CD8-positive, alpha-beta memory T cell (primary cell): ENCODE results near the gene AUH. TPM values are rescaled to one million over a fixed set of nuclear protein-coding genes. Genes with fewer than 3 reads are reported as not detected.

Experiments
- CTCF ChIA-PET: fragments of 350-600 bp; sonication (Branson Sonifier 250); formaldehyde crosslinking; loops from one replicate; lab custom pipeline; 2021; ENCODE audit warnings: antibody characterized with exemption; lab: Charles Lee
- POLR2A ChIA-PET: fragments of 350-600 bp; sonication (Branson Sonifier 250); formaldehyde crosslinking; loops from one replicate; lab custom pipeline; 2021; ENCODE audit warnings: antibody characterized with exemption; lab: Charles Lee
- DNase-seq, 5 donors: peaks; one replicate each; pipeline versions ENCODE4 v3.0.0 to v3.0.0-alpha.2; 2020 to 2022; ENCODE audit warnings: mixed read lengths in 1 of 5
- H3K27ac ChIP-seq: one replicate; pipeline ENCODE4 v1.7.0; 2013; ENCODE audit warnings: low read depth, mild to moderate bottlenecking, low read length, moderate library complexity
- H3K27me3 ChIP-seq: 2 replicates; pipeline ENCODE4 v1.7.0; 2013; ENCODE audit warnings: low read length, mild to moderate bottlenecking; ENCODE audit not compliant: insufficient read depth, poor library complexity, severe bottlenecking
- H3K36me3 ChIP-seq: 2 replicates; pipeline ENCODE4 v1.7.0; 2013; ENCODE audit warnings: mild to moderate bottlenecking, low read length, moderate library complexity; ENCODE audit not compliant: insufficient read depth
- H3K4me1 ChIP-seq: 2 replicates; pipeline ENCODE4 v1.7.0; 2013; ENCODE audit warnings: mild to moderate bottlenecking, low read length, moderate library complexity; ENCODE audit not compliant: insufficient read depth
- H3K4me3 ChIP-seq: 2 replicates; pipeline ENCODE4 v1.7.0; 2013; ENCODE audit warnings: mild to moderate bottlenecking, low read length
- H3K9me3 ChIP-seq: 2 replicates; pipeline ENCODE4 v1.7.0; 2013; ENCODE audit warnings: mild to moderate bottlenecking, low read length
- H3K27ac Mint-ChIP-seq, 8 donors: one replicate each; pipeline ENCODE4 v1.8.0; 2020 to 2021; ENCODE audit warnings: mixed read lengths in 8 of 8, mild to moderate bottlenecking in 6 of 8, inconsistent platforms in 3 of 8, moderate library complexity in 3 of 8
- H3K27me3 Mint-ChIP-seq, 2 donors: one replicate each; pipeline ENCODE4 v1.8.0; 2020 to 2021; ENCODE audit warnings: mixed read lengths in 2 of 2, mild to moderate bottlenecking in 1 of 2, moderate library complexity in 1 of 2
- H3K36me3 Mint-ChIP-seq, 3 donors: one replicate each; pipeline ENCODE4 v1.8.0; 2020 to 2021; ENCODE audit warnings: mixed read lengths in 3 of 3, inconsistent platforms in 1 of 3, mild to moderate bottlenecking in 1 of 3
- H3K4me1 Mint-ChIP-seq, 3 donors: one replicate each; pipeline ENCODE4 v1.8.0; 2020 to 2021; ENCODE audit warnings: mixed read lengths in 3 of 3, inconsistent platforms in 1 of 3, mild to moderate bottlenecking in 1 of 3
- H3K4me3 Mint-ChIP-seq, 7 donors: one replicate each; pipeline ENCODE4 v1.8.0; 2020 to 2021; ENCODE audit warnings: mixed read lengths in 7 of 7, mild to moderate bottlenecking in 6 of 7, moderate library complexity in 4 of 7, inconsistent platforms in 2 of 7
- H3K9me3 Mint-ChIP-seq, 5 donors: one replicate each; pipeline ENCODE4 v1.8.0; 2020 to 2022; ENCODE audit warnings: mixed read lengths in 5 of 5, mild to moderate bottlenecking in 3 of 5, moderate library complexity in 2 of 5, inconsistent platforms in 1 of 5
- polyA plus RNA-seq: library from polyadenylated mRNA; unstranded; fragments of 300-500 nt; fragmentation: Illumina TruSeq; gene quantifications from one replicate; pipeline ENCODE4 v1.2.3, GENCODE V29; 2021
- total RNA-seq, 2 experiments: library from RNA; stranded (reverse); gene quantifications; one replicate each; pipeline ENCODE4 v1.2.3, GENCODE V29; 2021

AUH gene
- total and polyA plus RNA-seq, 3 experiments from 2014 or later: 12.8 to 35.0 (median 33.5) TPM

GRCh38 chr9:91282292-91282691, 79.4 kb downstream of the AUH start:
- POLR2A ChIA-PET: no interaction called here
- CTCF ChIA-PET: no interaction called here

GRCh38 chr9:91279296-91280204, 82.2 kb downstream of the AUH start:
- no peaks in the 10 kb centered on the region for H3K4me1 ChIP-seq
- ChIA-PET CTCF (no interaction called here), POLR2A (no interaction called here)
- no peaks in the 10 kb centered on the region for H3K27me3 ChIP-seq
- no peak overlapping the region for H3K4me3 ChIP-seq
- Mint-ChIP-seq H3K4me1 (peaks cover 0 to 6% (median 4%) of the 10 kb centered on the region in 3 donors), H3K27me3 (no peaks in the 10 kb centered on the region), H3K9me3 (no peaks in the 10 kb centered on the region), H3K4me3 (no peak overlapping the region), H3K27ac (no peak overlapping the region), H3K36me3 (peaks cover 13 to 24% (median 21%) of the 10 kb centered on the region in 3 donors)
- H3K36me3 ChIP-seq: no peaks in the 10 kb centered on the region
- H3K27ac ChIP-seq: no peak overlapping the region
- H3K9me3 ChIP-seq: no peaks in the 10 kb centered on the region
- DNase-seq: no peak

More at GRCh38 chr9:91282292-91282691, 79.4 kb downstream of the AUH start:
- no peak overlapping the region for H3K4me3 Mint-ChIP-seq
- H3K4me1 Mint-ChIP-seq: no peaks in the 10 kb centered on the region
- Histone ChIP-seq H3K4me1 (no peaks in the 10 kb centered on the region), H3K9me3 (no peaks in the 10 kb centered on the region), H3K27ac (no peak overlapping the region), H3K27me3 (no peaks in the 10 kb centered on the region), H3K4me3 (no peak overlapping the region), H3K36me3 (no peaks in the 10 kb centered on the region)
- DNase-seq: no peak
- peaks cover 20 to 26% (median 20%) of the 10 kb centered on the region in 3 donors for H3K36me3 Mint-ChIP-seq
- peak overlapping the region in 1 of 8 donors; percentile 59 for H3K27ac Mint-ChIP-seq
- H3K9me3 Mint-ChIP-seq: no peaks in the 10 kb centered on the region
- no peaks in the 10 kb centered on the region for H3K27me3 Mint-ChIP-seq

GRCh38 chr9:91276513-91276912, 85.2 kb downstream of the AUH start:
- H3K27me3 ChIP-seq: no peaks in the 10 kb centered on the region
- no peak overlapping the region for H3K27ac ChIP-seq
- H3K9me3 ChIP-seq: no peaks in the 10 kb centered on the region
- Mint-ChIP-seq H3K4me1 (peaks cover 0 to 9% (median 4%) of the 10 kb centered on the region in 3 donors), H3K27ac (peak overlapping the region in 2 of 8 donors; percentile 12 to 19), H3K4me3 (no peak overlapping the region), H3K9me3 (no peaks in the 10 kb centered on the region), H3K27me3 (no peaks in the 10 kb centered on the region), H3K36me3 (peaks cover 9 to 16% (median 9%) of the 10 kb centered on the region in 3 donors)
- H3K36me3 ChIP-seq: no peaks in the 10 kb centered on the region
- CTCF ChIA-PET: no interaction called here
- H3K4me1 ChIP-seq: no peaks in the 10 kb centered on the region
- POLR2A ChIA-PET: no interaction called here
- no peak for DNase-seq
- H3K4me3 ChIP-seq: no peak overlapping the region

- no peaks in the 10 kb centered on the region for H3K27me3 ChIP-seq
- ChIA-PET POLR2A (no interaction called here), CTCF (no interaction called here)
- H3K27ac ChIP-seq: no peak overlapping the region
- DNase-seq: no peak
- H3K4me3 Mint-ChIP-seq: no peak overlapping the region
- no peaks in the 10 kb centered on the region for H3K9me3 Mint-ChIP-seq
- peak overlapping the region in 1 of 8 donors; percentile 26 for H3K27ac Mint-ChIP-seq
- no peak overlapping the region for H3K4me3 ChIP-seq
- no peaks in the 10 kb centered on the region for H3K36me3 ChIP-seq
- H3K4me1 Mint-ChIP-seq: peaks cover 0 to 9% (median 4%) of the 10 kb centered on the region in 3 donors
- H3K27me3 Mint-ChIP-seq: no peaks in the 10 kb centered on the region
- peaks cover 4 to 14% (median 6%) of the 10 kb centered on the region in 3 donors for H3K36me3 Mint-ChIP-seq
- no peaks in the 10 kb centered on the region for H3K9me3 ChIP-seq
- no peaks in the 10 kb centered on the region for H3K4me1 ChIP-seq
These were observed 86.1 kb downstream of the AUH start for GRCh38 chr9:91275655-91276054.

- Histone ChIP-seq H3K4me1 (no peaks in the 10 kb centered on the region), H3K27me3 (no peaks in the 10 kb centered on the region), H3K9me3 (no peaks in the 10 kb centered on the region), H3K36me3 (no peaks in the 10 kb centered on the region), H3K4me3 (no peak overlapping the region), H3K27ac (no peak overlapping the region)
- peaks cover 0 to 9% (median 4%) of the 10 kb centered on the region in 3 donors for H3K4me1 Mint-ChIP-seq
- H3K9me3 Mint-ChIP-seq: no peaks in the 10 kb centered on the region
- peak overlapping the region in 2 of 8 donors; percentile 13 to 38 for H3K27ac Mint-ChIP-seq
- peaks cover 4 to 14% (median 6%) of the 10 kb centered on the region in 3 donors for H3K36me3 Mint-ChIP-seq
- CTCF ChIA-PET: no interaction called here
- no peaks in the 10 kb centered on the region for H3K27me3 Mint-ChIP-seq
- H3K4me3 Mint-ChIP-seq: no peak overlapping the region
- DNase-seq: no peak
- POLR2A ChIA-PET: no interaction called here
These were observed 86.7 kb downstream of the AUH start for GRCh38 chr9:91274949-91275492.

DNA sequence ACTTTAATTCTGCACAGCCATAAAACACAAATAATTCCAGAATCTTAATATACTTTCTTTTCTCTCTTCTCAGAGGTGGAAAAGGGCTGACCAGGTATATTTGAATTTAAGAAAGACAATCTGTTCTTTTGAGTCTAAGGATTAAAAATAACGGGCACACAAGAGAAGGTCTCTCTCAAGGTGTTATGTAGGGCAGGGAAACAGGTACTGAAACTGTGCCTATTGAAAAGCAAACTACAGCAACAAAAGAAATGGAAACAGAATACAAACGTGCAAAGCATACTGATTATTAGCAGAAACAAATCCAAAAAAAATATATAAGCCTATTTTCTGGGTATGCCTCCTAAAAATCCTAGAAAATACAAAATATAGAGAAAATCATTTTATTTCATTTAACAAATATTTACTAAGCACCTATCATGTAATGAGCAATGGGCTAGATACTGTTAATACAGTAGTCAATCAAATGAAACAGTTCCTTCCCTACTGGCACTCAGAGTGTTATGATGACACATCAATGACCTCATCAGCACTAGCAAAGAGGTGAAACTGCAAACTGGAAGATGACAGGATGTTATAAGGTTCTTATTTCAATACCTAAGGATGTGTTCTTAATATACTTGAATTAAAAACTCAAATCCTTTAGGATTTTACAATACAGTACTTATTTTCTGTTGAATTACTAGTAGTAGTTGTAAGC, 87.7 kb downstream of the AUH start:
- peaks cover 0 to 9% (median 4%) of the 10 kb centered on the region in 3 donors for H3K4me1 Mint-ChIP-seq
- H3K27me3 Mint-ChIP-seq: no peaks in the 10 kb centered on the region
- no peaks in the 10 kb centered on the region for H3K9me3 Mint-ChIP-seq
- Histone ChIP-seq H3K36me3 (no peaks in the 10 kb centered on the region), H3K4me3 (no peak overlapping the region), H3K4me1 (no peaks in the 10 kb centered on the region), H3K27ac (no peak overlapping the region), H3K9me3 (no peaks in the 10 kb centered on the region), H3K27me3 (no peaks in the 10 kb centered on the region)
- no peak overlapping the region for H3K27ac Mint-ChIP-seq
- no peak overlapping the region for H3K4me3 Mint-ChIP-seq
- ChIA-PET POLR2A (no interaction called here), CTCF (no interaction called here)
- peaks cover 0 to 12% (median 2%) of the 10 kb centered on the region in 3 donors for H3K36me3 Mint-ChIP-seq
- no peak for DNase-seq

DNA sequence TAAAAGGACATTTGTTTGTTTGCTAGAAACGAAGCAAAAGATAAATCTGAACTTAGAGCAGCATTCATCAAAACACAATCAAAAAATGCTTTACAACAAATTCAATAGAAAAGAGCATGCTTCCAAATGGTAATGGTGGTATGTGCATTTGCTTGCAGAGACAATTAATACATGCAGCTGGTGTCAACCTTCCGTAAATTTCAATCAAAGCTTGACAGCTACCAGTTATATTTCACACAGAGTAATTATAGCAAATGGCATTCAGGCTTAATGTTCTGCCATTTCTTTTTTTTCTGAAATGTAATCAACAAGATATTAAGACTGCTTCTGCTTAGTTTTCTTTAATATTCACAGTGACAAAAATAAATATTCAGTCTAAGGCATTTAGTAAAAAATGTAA, 90.6 kb downstream of the AUH start:
- peaks cover 0 to 9% (median 4%) of the 10 kb centered on the region in 3 donors for H3K4me1 Mint-ChIP-seq
- Histone ChIP-seq H3K9me3 (no peaks in the 10 kb centered on the region), H3K4me1 (no peaks in the 10 kb centered on the region), H3K27ac (no peak overlapping the region), H3K27me3 (no peaks in the 10 kb centered on the region), H3K36me3 (no peaks in the 10 kb centered on the region), H3K4me3 (no peak overlapping the region)
- ChIA-PET POLR2A (no interaction called here), CTCF (no interaction called here)
- H3K27ac Mint-ChIP-seq: no peak overlapping the region
- no peaks in the 10 kb centered on the region for H3K27me3 Mint-ChIP-seq
- no peak for DNase-seq
- peaks cover 0 to 7% (median 5%) of the 10 kb centered on the region in 3 donors for H3K36me3 Mint-ChIP-seq
- no peaks in the 10 kb centered on the region for H3K9me3 Mint-ChIP-seq
- no peak overlapping the region for H3K4me3 Mint-ChIP-seq
